Activated CD8-positive, alpha-beta memory T cell treated with anti-CD3 and anti-CD28 coated beads, Interleukin-2, amount 50 U/mL, for 48 hours (primary cell): ENCODE results near the gene ABI1.
"Not testable (repeated sequence)": the region's sequence is repeated elsewhere in the genome, so short reads cannot be mapped to it uniquely, and the experiment has no call there.

ENCODE experiments used
- DNase-seq: peaks from one replicate; pipeline ENCODE4 v3.0.0-alpha.2; 2020

Gene ABI1

GRCh38 chr10:26804418-26805393, 56.1 kb downstream of the ABI1 start:
- no peak for DNase-seq

- DNase-seq = no peak
These were observed 56.9 kb downstream of the ABI1 start for GRCh38 chr10:26803849-26804248.

GRCh38 chr10:26802527-26802926, 58.2 kb downstream of the ABI1 start:
- DNase-seq = no peak

GRCh38 chr10:26801831-26802230, 58.9 kb downstream of the ABI1 start:
- no peak for DNase-seq

- no peak for DNase-seq
These were observed 59.5 kb downstream of the ABI1 start for GRCh38 chr10:26801274-26801673.

- DNase-seq = no peak
These were observed 60.3 kb downstream of the ABI1 start for GRCh38 chr10:26800468-26800867.

- no peak for DNase-seq
These were observed 61.4 kb downstream of the ABI1 start for GRCh38 chr10:26799342-26799741.

- DNase-seq = no peak
These were observed 62.5 kb downstream of the ABI1 start for GRCh38 chr10:26798298-26798697.

- no peak for DNase-seq
These were observed 63.4 kb downstream of the ABI1 start for GRCh38 chr10:26797340-26797739.

GRCh38 chr10:26792758-26793495, 67.8 kb downstream of the ABI1 start:
- no peak for DNase-seq

GRCh38 chr10:26790221-26790995, 70.3 kb downstream of the ABI1 start:
- no peak for DNase-seq

GRCh38 chr10:26789779-26790178, 71.0 kb downstream of the ABI1 start:
- not testable (repeated sequence) for DNase-seq

- no peak for DNase-seq
These were observed 73.4 kb downstream of the ABI1 start for GRCh38 chr10:26787362-26787761.

- no peak for DNase-seq
These were observed 79.0 kb downstream of the ABI1 start for GRCh38 chr10:26781797-26782196.

GRCh38 chr10:26780793-26781601, 79.8 kb downstream of the ABI1 start:
- DNase-seq = peak; percentile 58

GRCh38 chr10:26780106-26780792, 80.5 kb downstream of the ABI1 start:
- DNase-seq = no peak

GRCh38 chr10:26779176-26779860, 81.4 kb downstream of the ABI1 start:
- DNase-seq = no peak

GRCh38 chr10:26777686-26778085, 83.1 kb downstream of the ABI1 start:
- no peak for DNase-seq

GRCh38 chr10:26776258-26776657, 84.5 kb downstream of the ABI1 start:
- DNase-seq = no peak

GRCh38 chr10:26773633-26774032, 87.1 kb downstream of the ABI1 start:
- no peak for DNase-seq

- no peak for DNase-seq
These were observed 90.7 kb downstream of the ABI1 start for GRCh38 chr10:26770069-26770468.
